ENCODE data around the gene RUNDC1.
A peak's percentile ranks its signal among the peaks of the same experiment; 100 is the strongest.
"Not testable (repeated sequence)": the region's sequence is repeated elsewhere in the genome, so short reads cannot be mapped to it uniquely, and the experiment has no call there.

Gene RUNDC1

DNA sequence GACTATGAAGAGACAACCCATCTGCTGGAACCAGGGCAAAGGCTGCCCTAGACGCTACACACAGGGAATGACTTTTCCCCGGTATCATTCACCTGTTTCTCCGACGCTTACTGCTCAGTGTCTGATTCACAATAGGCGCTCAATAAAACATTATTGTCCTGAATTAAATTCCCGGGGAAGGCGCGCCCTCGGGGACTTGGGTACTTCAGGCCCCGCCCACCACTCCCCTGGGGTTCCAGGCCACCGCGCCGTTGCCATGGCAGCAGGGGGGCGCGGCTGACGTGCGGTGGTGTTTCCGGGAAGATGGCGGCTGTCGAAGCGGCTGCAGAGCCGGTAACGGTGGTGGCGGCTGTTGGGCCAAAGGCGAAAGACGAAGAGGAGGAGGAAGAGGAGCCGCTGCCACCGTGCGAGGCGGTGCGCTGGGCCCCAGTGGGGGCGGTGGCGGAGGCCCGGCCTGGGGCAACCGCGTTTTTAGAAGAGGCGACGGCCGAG lies at the start of gene RUNDC1:
RUNDC1 (plus strand) TSS at position 292 of the 492 bp plus-strand sequence; CDS start at position 304, 12 bp downstream.
- DNase-seq = peak; percentile 77

GRCh38 chr17:42937712-42938596 lies 42.4 kb upstream of the RUNDC1 start:
- peak; percentile 39 for DNase-seq

GRCh38 chr17:42944211-42944610 lies 36.2 kb upstream of the RUNDC1 start:
- no peak for DNase-seq

- no peak for DNase-seq
These were observed 33.6 kb upstream of the RUNDC1 start for GRCh38 chr17:42946812-42947211.

GRCh38 chr17:42950044-42950783 lies 30.2 kb upstream of the RUNDC1 start:
- no peak for DNase-seq

DNA sequence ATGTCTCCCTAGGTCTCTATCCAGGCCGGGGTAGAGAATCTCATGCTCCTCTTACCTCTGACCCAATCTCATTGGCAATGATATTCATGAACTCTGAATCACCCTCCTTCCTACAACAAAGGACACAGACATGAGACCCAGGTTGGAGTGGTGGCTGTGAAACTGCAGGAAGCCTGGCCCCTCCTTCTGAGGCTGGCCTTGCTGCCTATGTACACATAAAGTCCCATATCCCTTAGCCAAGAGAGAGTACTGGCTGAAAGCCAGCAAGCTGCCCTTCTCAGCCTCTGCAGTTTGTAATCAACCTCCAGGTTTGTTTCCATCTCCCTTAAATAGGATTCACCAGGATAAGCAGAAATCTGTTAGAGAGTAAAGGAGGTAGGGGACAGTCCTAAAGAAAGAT lies 26.7 kb upstream of the RUNDC1 start:
- DNase-seq = no peak

- DNase-seq = peak; percentile 69
These were observed 16.0 kb upstream of the RUNDC1 start, which contains the start of gene AARSD1 for GRCh38 chr17:42964161-42964932. AARSD1 (minus strand) TSS chr17:42964454; CDS start chr17:42964440, 14 bp downstream.

DNA sequence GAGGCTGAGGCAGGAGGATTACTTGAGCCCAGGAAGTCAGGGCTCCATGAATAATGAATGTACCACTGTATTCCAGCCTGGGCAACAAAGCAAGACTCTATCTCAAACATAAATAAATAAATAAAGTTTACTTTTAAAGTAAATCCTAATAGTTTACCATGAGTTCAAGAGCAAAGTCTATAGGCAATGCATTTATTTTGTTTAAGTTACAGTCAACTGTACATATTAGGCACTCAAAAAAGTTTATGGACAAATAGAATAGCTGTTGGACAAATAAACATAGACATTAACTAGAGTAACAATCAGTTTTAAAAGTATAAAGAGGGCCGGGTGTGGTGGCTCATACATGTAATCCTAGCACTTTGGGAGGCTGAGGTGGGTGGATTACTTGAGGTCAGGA lies 12.4 kb upstream of the RUNDC1 start:
- DNase-seq = no peak

DNA sequence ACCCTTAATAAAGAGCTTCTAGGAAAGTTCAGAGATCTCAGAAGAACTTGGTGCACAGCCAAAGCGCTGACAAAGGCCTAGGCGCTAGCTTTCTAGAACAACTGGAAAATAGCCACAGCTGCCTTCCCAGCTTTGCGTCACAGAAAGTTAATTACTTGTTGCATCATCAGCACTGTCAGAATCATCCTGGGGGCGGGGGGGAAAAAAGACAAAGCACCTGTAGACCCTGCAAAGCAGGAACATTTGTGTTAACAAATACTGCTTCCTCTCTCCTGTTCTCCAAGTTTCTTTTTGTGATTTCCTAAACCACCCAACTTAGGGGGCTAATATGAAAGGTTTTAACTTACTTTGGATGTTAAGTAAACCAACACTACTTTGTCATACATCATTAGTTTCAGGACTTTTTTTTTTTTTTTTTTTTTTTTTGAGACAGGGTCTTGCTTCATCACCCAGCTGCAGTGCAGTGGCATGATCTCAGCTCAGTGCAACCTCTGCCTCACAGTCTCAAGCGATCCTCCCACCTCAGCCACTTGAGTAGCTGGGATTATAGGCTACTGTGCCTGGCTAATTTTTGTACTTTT lies 11.3 kb upstream of the RUNDC1 start:
- no peak for DNase-seq

- no peak for DNase-seq
These were observed 8.8 kb upstream of the RUNDC1 start for GRCh38 chr17:42971589-42971988.

- DNase-seq = not testable (repeated sequence)
These were observed 7.0 kb upstream of the RUNDC1 start for GRCh38 chr17:42973323-42973722.

DNA sequence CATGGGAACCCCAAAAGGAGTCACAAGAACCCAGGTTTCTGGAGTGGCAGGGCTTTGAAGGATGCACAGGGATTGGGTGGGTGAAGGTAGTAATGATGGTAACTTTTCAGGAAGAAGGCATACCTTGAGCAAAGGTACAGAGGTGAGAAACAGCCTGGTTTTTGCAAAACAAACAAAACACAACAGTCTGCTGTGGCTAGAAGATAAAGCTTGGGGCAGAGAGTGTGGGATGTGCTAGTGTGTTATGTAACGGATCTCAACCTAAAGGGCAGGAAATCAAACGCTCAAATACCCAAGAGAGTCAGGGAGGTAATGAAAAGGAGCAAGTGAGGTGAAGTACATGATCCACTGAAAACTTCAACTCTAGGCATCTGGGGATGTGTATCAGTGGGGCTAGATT lies 5.1 kb upstream of the RUNDC1 start:
- no peak for DNase-seq

GRCh38 chr17:42975701-42976100 lies 4.7 kb upstream of the RUNDC1 start:
- DNase-seq = not testable (repeated sequence)

GRCh38 chr17:42979511-42980273 lies 673 bp upstream of the RUNDC1 start, which contains the start of gene PTGES3L:
PTGES3L (minus strand) TSS chr17:42980080; CDS start chr17:42980053, 27 bp downstream.
- peak; percentile 50 for DNase-seq

DNA sequence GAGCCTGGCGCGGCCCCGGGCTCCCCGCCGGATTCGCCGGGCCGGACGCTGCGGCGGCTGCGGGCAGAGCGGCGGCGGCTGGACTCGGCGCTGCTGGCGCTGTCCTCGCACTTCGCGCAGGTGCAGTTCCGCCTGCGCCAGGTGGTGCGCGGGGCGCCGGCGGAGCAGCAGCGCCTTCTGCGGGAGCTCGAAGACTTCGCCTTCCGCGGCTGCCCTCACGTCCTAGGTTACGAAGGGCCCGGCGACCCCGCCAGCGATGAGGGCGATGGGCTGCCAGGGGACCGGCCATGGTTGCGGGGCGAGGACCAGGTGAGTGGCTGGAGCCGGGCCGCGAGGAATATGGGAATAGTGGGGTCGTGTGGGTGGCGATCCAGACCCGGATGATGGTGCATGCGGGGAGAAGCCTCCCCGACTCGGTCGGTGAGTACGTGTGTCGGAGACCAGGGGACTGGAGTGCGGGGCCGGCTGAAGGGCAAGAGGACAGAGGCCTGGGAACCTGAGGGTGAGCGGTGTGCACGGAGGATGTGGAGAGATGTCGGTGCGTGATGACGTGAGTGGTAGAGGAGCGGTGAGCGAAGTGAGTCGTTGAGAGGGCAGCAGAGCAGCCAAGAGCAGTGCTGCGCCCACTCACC lies 517 bp downstream of the RUNDC1 start:
- peak; percentile 24 for DNase-seq

DNA sequence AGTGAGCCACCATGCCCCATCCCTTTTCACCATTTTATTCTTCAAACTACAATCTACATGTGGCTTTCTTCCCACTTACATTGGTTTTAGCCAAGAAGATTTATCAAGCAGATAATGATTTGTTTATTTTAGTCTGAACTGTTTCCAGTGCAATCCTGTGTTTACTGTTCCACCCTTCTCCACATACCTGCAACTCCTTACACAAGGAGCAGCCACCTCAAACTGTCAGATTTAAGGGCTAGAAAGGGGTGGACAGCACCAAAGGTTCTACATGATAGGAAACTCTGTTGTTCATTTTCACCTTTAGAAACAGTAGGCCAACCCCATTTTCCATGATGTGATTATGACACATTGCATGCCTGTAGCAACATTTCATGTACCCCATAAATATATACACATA lies 1.9 kb downstream of the RUNDC1 start:
- DNase-seq = no peak

DNA sequence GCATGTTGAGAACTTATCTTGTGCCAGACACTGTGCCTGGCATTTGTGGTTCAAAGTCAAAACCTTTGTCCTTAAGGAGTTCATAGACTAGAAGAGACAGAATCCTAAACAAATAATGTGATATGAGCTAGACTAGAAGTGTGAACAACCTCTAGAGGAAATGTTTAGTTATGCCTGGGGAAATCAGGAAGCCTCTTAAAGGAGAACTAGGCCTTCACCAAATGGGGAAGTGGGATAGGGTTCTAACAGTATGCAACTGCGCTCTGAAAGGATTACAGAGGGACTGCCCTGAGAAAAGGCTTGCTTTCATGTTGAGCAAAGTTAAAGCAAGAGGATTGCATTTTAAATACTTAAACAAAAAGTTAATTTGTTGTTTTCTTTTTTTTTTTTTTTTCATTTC lies 4.9 kb downstream of the RUNDC1 start:
- no peak for DNase-seq

DNA sequence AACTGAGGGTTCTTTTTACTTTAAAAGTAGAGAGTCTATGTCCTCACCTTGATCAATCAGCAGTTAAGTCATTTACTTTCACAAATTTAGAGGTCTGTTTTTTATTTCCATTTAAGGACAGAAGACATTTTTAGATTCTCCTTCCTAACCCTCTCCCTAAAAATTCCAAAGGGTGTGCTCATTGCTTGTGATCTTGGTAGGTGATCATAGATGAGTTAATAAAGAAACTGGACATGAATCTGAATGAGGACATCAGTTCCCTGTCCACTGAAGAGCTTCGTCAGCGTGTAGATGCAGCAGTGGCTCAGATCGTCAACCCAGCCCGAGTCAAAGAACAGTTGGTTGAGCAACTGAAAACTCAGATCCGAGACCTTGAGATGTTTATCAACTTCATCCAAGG lies 8.8 kb downstream of the RUNDC1 start:
- DNase-seq = no peak

- DNase-seq = no peak
These were observed 9.6 kb downstream of the RUNDC1 start for GRCh38 chr17:42989726-42990652.

DNA sequence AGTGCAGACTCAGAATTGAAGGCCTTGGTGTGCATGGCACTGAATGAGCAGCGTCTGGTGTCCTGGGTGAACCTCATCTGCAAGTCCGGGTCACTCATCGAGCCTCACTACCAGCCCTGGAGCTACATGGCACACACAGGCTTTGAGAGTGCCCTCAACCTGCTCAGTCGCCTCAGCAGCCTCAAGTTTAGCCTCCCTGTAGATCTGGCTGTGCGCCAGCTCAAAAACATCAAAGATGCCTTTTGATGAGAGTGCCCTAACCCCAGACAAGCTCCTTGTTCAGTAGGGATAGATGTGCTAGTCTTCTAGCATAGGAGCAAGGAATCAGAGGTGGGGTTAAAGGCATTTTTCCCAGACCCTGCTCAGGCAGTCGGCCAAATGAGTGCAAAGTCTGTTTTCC lies 11.1 kb downstream of the RUNDC1 start:
- DNase-seq = no peak
